T-helper 9 cell (primary cell): ENCODE results near the gene PRKG1.
"Not testable (repeated sequence)": the region's sequence is repeated elsewhere in the genome, so short reads cannot be mapped to it uniquely, and the experiment has no call there.

ENCODE experiments used
- DNase-seq: peaks from one replicate; pipeline ENCODE4 v3.0.0-alpha.2; 2020

PRKG1 gene

DNA sequence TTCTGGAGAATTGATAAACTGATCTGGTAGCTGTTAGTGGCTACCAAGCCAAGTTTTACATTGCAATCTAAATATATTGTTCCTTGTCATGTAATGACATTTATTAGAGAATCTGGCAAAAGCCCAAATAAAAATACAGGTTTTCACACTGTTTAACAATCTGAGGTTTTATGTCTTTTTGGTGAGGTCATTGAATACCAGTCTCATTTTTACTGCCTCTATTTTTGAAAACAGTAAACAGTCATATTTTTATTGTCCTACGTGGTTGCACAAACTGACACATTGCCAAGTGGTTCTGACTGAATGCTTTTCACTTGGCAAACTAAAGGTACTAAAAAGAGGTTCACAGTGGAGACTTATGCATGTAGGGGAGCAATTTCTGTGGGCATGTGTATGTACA lies 157.5 kb downstream of the PRKG1 start:
- DNase-seq, result no peak

DNA sequence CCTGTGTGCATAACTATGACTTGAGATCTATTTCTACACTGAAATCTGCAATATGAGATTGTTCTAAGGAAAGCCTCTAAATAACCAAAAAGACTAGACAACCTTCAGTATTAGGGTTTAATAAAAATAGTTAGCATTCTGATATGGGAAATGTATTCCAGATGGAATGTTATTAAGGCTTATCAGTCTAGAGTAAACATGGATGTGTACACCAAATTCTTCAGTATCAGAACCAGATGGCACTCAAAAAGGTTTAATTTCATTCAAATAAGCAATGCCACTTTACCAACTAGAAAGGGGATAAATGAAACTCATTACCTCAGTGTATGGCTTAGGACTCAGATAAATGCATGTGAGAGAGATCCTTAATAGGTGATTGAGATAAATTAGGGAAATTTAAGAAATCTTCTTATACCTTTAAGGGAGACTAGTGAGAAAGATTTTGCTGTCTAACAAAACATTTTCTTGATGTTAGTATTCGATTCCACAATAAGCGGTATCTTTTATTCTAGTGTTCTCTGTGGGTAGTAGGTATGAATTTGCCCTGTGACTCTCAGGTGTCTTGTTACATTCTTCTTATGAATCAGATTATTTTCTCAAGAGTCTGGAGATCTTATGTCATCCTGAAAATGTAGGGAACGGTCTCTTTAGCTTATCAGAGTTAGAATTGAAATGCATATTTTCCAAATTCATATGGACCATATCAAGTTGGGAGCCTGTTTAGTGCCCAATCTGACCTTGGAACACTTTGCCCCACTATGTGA lies 159.2 kb downstream of the PRKG1 start:
- no peak for DNase-seq

DNA sequence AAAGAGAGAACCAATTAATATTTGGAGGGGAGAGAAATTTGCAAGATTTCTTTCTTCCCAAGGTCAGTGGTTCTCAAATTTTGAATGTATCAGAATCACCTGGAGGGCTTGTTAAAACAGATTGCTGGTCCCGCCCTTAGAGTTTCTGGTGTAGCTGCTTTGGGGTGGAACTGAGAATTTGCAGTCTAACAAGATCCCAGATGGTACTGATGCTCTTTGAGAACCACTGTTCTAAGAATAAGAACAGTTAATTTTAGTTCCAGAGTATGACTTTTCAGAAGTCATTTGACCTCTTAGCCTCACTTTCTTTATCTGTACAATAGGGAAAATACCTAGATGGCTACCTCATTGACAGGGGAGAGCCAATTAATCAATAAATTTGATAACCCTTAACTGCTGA lies 161.6 kb downstream of the PRKG1 start:
- DNase-seq, result no peak

DNA sequence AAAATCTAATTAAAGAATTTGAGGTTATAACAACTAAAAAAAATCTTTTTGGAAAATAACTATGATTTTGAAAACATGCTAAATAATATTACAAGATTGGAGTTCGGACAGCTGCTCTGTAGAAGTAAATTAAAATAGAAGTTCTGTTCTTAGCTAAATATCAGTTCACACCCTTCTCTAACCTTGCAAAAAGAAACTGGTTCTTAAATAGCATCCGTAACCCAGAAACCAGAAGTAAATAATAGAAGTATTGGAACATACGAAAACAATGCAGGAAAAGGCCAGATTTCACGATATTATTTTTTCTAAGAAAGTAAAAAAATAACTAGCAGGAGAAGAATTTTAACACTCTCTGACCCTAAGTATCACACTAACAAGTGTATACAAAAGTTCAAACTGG lies 164.7 kb downstream of the PRKG1 start:
- no peak for DNase-seq

DNA sequence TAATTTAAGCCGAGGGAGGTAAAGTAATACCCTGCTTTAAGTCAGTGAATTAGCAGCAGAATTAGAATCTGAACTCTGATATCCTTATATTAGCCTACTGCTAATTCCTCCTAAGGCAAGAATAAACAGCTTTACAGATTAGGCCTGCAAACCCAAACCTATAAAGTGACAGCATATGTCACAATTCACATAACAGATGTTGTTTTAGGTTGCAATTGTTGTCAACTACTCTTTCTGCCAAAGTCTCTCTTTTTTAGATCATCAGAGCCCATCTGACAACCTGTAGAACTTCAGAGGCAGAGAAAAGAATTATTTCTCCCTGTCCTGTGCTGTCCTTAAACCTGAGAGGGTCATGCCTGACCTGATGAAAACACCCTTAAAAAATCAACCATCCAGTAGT lies 167.2 kb downstream of the PRKG1 start:
- no peak for DNase-seq

DNA sequence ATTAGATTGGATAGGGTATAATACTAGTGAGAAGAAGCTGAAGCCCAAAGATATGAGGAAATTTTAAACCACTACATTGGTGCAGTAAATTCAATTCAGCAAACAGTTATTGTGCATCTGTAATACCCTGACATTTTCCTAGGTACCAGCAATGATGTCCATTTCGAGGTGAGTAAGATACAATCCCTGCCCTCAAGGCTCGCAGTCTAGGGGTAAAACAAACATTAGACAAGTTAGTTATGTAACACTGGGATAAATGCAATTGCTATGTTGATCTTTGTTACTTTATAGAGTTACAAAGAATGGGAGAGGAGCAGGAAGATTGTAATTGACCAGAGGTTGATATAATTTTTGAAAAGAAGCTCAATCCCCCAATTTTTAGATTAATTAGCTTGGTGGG lies 168.1 kb downstream of the PRKG1 start:
- DNase-seq, result no peak

DNA sequence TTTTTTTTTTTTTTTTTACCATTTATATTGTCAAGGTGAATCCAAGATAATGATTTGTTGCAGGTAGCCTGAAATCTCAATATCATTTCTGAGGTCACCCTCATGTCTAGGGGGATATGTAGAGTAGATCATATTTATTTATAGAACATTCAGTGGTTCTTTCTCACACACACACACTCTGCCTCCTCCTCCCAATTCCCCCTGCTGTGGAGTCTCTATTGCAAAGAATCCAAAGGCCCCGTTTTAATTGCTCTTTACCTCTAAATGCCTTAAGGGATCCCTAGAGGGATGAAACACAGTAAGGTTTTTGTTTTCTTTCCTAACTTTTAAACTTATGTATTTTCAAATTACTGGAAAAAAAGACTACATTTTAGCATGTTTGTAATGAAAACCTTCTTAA lies 170.0 kb downstream of the PRKG1 start:
- DNase-seq, result no peak

DNA sequence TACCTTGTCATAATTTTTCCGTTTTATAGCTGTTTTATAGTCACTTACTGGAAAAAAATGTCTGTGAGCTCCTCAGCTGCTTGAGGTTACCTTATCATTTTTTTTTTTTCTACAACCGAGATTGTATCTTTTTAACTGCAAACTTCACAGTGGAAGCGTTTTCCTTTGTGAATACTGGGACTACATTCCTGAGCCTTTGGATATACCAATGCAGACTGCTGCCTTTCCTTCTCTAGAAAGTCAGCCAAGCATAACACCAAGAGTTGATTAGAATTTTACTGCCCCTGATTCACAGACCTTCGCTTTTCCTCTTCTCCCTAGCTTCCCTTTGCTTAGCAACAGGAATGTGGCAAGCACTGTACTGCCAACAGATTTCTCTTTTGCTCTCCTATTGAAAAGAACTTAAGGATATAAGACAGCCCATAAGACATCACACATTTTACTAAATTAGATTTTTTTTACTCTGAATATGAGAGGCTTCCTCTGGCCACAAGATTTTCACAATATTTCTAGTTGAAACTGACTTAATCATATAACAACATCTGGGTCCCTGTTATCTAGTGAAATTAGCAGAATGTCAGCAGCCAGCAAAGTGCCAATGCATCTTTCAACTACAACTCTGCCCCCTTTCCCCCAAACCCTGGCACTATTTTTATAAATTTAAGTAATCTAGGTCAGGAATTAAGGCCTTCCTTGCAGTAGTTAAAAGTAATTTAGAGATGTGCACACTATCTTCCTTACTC lies 170.6 kb downstream of the PRKG1 start:
- DNase-seq, result no peak

DNA sequence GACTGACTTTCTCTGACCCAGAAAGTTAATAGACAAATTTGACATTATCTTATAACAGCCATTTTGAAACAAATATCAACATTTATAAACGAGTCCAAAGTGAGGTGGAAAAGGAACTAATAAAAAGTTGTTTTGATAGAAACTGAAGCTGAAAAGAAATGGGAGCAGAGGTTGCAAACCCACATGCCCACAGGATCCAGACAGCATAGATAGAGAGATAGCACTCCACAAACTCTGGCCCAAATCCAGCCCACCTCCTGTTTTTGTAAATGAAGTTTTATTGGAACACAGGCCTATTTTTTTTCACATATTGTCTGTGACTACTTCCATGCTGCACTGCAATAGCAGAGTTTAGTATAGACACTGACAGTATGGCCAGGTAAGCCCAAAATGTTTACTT lies 171.9 kb downstream of the PRKG1 start:
- no peak for DNase-seq

DNA sequence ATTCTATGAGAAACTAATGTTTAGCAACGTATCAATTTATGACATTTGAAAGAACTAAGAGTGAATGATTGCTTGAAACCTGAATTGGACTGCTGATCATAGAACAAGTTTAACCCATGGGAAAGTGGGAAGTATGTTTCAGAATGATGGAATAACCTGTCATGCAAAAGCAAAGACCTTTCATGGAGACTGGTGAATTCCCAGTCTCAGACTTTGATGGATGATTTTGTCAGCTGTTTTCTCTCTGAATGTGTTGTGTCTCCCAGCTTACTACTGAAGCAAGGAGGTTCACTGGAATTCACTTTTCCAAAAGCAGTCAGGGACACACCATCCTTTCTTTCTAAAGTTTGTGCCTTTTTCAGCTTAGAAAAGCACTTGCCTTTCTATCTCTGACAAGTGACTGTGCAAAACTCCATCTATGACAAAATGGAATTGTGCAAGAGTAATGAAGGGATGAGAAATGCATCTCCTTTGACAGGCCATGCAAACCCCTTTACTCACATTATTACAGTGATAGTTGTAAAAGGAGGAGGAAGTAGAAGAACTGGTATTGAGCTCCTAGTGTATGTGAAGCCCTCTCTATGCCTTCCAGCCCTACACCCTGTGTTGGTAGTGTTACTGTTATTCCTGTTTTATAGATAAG lies 176.1 kb downstream of the PRKG1 start:
- no peak for DNase-seq

DNA sequence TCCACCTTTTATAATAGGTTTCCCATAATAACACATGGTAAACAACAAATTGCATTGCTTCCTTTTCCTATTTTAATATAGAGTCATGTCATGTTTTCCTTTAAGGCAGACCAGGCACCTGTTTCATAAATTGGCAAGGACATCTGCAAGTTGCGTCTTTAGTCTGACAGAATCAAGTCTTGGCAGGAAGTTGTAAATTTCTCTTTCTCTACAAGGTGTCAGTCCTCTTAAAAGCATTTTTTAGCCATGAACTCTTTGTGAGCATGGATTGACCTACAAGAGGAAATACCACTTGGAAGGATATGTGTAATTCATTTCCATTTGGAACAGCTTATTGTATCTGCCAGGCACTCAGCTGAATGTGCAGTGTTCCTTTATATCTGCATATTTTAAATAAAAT lies 176.8 kb downstream of the PRKG1 start:
- DNase-seq, result no peak

DNA sequence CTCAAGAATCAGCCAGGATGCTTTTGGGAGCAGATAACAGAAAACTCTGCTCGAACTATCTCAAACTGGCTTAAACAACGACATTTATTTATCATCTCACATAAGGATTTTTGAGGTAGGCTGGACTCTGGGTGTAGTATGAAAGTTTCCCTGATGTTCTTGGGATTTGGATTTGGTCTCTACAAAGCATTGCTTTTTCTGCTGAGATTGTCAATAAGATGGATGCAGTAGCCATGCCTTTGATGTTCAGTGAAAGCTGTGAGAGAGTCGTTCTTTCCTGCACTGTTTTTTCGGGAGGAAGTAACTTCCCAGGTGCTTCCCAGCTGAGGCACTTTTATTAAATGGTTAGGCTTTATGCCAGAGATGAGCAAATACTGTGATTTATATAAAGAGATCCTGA lies 181.1 kb downstream of the PRKG1 start:
- no peak for DNase-seq

DNA sequence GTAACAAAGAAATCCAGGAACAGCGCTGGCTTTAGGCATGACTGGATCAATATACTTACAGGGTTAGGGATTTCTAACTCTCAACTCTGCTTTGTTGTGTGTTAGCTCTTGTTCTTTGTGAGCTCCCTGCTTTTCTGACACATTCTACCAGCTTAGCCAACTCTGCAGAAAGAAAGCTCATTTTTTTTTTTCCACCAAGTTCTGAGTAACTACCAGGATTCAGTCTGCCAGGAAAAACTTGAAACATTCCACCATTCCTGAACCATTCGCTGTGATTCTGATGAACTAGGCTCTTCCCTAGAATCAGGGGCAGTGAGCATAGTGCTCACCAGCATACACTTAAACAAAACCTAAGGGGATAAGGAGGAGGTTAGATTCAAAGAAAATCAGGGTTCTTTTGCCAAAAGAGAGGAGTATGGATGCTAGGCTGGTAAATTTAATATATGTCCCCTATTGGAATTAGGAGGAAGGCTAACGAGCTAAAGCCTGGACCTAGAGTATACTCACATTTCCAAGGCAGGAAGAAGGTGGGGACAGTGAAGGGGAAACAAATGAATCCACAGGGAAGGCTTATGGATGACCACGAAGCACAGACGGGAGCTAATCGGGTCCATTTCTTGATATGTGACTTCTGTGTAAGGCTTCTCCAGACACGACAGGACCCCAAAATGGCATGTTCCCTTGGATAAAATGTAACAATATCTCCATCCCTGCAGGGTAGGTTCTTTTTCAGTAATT lies 183.4 kb downstream of the PRKG1 start:
- DNase-seq, result no peak

DNA sequence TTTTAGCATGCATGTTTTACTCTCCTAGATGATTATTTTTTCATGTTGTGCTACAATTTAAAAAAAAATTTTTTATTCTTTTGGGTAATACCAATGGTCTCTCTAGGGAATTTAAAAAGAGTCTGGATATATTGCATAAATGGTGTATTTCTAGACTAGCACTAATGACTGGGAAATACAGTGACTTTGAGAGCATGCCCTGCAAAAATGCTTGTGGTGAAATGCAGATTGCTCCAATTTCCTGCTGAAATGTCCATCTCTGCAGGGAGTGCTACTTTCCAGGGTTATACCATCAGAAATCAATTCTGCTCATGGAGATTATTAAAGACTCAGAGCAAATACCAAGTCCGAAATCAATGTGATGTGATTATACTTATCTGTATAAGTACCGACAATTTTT lies 186.1 kb downstream of the PRKG1 start:
- no peak for DNase-seq

DNA sequence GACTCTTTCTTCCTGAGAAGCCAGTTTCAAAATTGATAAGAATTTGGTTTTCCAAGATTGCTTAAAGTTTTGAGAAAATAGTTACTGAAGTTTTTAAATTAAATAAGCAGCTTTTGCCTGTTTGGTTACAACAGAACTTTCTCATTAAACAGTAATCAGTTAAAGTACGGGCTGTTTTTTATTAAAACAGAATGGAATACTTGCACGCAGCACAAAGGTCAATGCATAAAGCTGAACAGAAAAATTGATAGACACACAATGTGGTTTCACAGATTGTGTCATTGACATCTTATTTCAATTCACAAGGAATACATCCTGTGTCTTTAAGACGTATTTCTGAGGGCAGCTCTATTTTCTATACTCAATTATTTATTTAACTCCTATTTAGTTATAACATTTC lies 192.2 kb downstream of the PRKG1 start:
- DNase-seq, result no peak

DNA sequence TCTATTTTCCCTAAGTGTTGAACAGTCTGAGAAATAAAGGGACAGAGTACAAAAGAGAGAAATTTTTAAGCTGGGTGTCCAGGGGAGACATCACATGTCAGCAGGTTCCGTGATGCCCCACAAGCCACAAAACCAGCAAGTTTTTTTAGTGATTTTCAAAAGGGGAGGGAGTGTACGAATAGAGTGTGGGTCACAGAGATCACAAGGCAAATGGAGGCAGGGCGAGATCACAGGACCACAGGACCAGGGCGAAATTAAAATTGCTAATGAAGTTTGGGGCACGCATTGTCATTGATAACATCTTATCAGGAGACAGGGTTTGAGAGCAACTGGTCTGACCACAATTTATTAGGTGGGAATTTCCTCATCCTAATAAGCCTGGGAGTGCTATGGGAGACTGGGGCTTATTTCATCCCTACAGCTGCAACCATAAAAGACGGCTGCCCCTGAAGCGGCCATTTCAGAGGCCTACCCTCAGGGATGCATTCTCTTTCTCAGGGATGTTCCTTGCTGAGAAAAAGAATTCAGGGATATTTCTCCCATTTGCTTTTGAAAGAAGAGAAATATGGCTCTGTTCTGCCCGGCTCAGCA lies 193.8 kb downstream of the PRKG1 start:
- not testable (repeated sequence) for DNase-seq

DNA sequence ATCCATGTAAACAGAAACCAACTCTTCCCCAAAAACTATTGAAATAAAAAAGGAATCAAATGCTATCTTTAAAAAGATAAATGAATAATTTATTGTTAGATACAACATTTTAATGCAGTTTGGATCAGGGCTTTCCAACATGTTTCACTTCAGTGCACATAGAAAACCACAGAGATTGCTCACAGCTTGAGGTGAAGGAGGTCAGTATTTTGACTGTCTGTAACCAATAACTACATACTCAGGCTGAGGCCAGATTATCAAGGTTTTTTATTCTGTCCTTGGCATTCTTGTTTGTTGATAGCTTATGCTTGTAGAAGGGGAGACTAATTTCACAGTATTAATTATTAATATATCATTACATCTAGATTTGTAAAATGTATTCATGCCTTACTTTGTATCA lies 195.5 kb downstream of the PRKG1 start:
- DNase-seq, result no peak

DNA sequence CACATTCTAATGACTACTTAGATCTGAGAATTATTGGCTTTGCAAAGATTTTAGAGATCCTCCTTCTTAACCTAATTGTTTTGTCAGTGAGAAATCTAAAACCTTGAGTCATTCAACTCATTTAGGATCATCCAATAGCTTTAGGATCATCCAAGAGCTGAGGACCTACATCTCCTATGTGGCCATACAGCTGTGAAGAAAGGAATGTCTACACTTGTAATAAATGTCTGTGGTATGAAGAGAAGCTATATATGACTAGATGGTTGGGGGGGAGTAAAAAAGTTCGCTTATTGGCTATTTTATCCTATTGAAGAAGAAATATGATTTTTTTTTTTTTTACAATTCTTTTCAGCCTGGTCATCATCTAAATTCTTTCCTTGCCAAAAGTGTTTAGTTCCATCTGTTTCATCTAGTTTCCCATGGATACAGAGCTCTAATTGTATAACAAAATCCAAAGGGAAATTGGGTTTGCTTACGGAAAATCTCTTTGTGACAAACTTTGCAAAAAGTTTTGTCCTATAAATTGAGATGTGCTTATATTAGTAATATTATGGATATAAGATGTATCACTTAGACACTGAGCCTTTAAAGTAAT lies 196.7 kb downstream of the PRKG1 start:
- DNase-seq, result no peak

DNA sequence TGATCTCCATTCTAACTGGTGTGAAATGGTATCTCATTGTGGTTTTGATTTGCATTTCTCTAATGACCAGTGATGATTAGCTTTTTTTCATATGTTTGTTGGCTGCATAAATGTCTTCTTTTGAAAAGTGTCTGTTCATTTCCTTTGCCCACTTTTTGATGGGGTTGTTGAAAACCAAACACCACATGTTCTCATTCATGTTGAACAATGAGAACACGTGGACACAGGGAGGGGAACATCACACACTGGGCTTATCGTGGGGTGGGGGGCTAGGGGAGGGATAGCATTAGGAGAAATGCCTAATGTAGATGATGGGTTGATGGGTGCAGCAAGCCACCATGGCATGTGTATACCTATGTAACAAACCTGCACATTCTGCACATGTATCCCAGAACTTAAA lies 197.8 kb downstream of the PRKG1 start:
- DNase-seq, result not testable (repeated sequence)

DNA sequence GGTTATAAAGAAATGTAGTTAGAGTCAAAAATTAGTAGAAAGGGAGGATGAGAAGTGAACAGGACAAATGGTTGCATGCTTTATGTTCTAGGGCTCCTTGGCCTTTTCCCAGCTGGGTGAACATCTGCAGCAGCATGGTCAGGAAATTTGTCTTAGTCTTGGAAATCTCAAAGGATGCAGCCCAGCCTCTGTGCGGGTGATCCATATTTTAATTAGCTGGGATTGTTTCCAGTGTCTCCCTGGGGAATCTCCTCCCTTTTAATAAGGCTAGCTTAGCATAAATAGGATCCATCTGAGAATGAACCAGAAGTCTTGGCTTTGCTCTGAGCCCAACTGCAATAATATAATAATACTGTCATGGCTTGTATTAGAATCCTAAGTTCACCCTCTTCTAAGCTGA lies 198.3 kb downstream of the PRKG1 start:
- DNase-seq, result no peak

DNA sequence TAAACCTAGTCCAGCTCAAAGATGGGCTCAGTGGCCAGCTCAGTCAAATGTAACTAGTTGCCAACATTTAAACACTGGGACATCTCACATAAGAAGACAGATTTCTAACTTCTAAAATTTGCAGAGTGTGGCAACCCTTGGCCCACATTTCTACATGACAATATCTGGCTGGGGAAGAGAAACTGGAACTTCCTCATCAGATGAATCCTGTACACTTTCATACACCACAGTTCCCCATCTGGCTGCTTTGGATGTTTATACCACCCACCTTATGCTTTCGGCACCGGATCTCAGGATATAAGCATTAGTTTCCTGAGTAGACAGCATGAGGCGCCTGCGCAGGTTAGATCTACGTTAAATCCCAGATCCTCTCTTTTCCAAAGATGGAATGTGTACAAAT lies 199.3 kb downstream of the PRKG1 start:
- DNase-seq, result no peak

DNA sequence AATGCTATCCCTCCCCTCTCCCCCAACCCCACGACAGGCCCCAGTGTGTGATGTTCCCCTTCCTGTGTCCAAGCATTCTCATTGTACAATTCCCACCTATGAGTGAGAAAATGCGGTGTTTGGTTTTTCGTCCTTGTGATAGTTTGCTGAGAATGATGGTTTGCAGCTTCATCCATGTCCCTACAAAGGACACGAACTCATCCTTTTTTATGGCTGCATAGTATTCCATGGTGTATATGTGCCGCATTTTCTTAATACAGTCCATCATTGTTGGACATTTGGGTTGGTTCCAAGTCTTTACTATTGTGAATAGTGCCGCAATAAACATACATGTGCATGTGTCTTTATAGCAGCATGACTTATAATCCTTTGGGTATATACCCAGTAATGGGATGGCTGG lies 201.8 kb downstream of the PRKG1 start:
- not testable (repeated sequence) for DNase-seq

DNA sequence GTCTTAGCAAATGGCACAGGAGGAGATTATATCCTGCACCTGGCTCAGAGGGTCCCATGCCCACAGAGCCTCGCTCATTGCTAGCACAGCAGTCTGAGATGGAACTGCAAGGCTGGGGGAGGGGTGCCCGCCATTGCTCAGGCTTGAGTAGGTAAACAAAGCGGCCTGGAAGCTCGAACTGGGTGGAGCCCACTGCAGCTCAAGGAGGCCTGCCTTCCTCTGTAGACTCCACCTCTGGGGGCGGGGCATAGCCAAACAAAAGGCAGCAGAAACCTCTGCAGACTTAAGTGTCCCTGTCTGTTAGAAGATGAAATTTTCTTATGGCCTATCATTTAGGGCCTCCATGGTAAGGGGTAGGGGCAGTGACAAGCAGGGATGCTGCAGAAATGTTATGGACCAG lies 207.1 kb downstream of the PRKG1 start:
- not testable (repeated sequence) for DNase-seq
